Pancreas (tissue), 10 donors: ENCODE results near the gene ANGEL2. TPM values are rescaled to one million over a fixed set of nuclear protein-coding genes. Genes with fewer than 3 reads are reported as not detected.

ENCODE experiments used
- ATAC-seq, 4 donors: fragments of 200-7000 bp; cut with Tn5 transposase; one replicate each; pipeline versions ENCODE4 v1.8.0 to v1.9.1; 2020; ENCODE audit warnings: mild to moderate bottlenecking in 4 of 4, moderate library complexity in 4 of 4
- DNase-seq, 6 donors: peaks; one replicate each; pipeline ENCODE4 v3.0.0-alpha.2; 2020
- FAIRE-seq: peaks from 2 replicates; lab custom pipeline; 2012; peaks lifted over from hg19 to GRCh38; lab: Jason Lieb, UNC
- H3K27ac ChIP-seq, 4 donors: fragments of 200-600 bp; sonication (generic); 1 replicate in 3 of 4; 2 replicates in 1 of 4; pipeline versions ENCODE4 v1.5.0 to v1.8.0; 2020
- H3K27me3 ChIP-seq, 4 donors: fragments of 200-600 bp; one replicate each; pipeline ENCODE4 v1.8.0; 2021
- H3K36me3 ChIP-seq, 3 donors: fragments of 200-600 bp; sonication (generic) in 1 of 3; one replicate each; pipeline versions ENCODE4 v1.5.0 to v1.8.0; 2020 to 2021
- H3K4me1 ChIP-seq, 3 donors: fragments of 200-600 bp; one replicate each; pipeline ENCODE4 v1.8.0; 2021
- H3K4me3 ChIP-seq, 4 donors: fragments of 200-600 bp; sonication (generic) in 2 of 4; one replicate each; pipeline versions ENCODE4 v1.5.0 to v1.8.0; 2020 to 2021
- H3K9me3 ChIP-seq, 4 donors: fragments of 200-600 bp; one replicate each; pipeline ENCODE4 v1.8.0; 2021
- WGBS, 2 donors: extraction: QIAGEN DNeasy Blood & Tissue Kit; methylation state at CpG; one replicate each; pipeline ENCODE4 v1.1.7; 2013; 5-methylcytosine and 5-hydroxymethylcytosine counted together
- intact Hi-C, 3 donors: fragments of 100-400 bp; cut with DNase I; formaldehyde crosslinking; loops; one replicate each; pipeline versions ENCODE4 v1.11.1 to v1.14.2; 2022
- polyA plus RNA-seq, 2 donors: library from polyadenylated mRNA; stranded (reverse); fragments of 200-250 nt; gene quantifications; one replicate each; pipeline ENCODE4 v1.2.3, GENCODE V29; 2013
- total RNA-seq, 6 donors: library from RNA; stranded (reverse); fragmentation: NEBNext Ultra II Directional in 4 of 6; extraction: Animal tissue kit (Norgen Biotek cat#: 25700) in 4 of 6; gene quantifications; one replicate each; pipeline versions ENCODE4 v1.2.1 to v1.2.4, GENCODE V29; 2021 to 2023
- TF ChIP-seq, protein P1 (sequence below), 4 donors: fragments of 200-600 bp; sonication (generic) in 3 of 4; IDR thresholded peaks; one replicate each; pipeline versions ENCODE4 v1.5.0 to v1.8.0; 2021; ENCODE audit warnings: antibody characterized with exemption in 4 of 4
- donor health status: healthy with polysubstance abuse.
- donor health status: DM: no; HTN: no; CAD: no; lungs with moderate emphysema.
- donor health status: DM: no; HTN: no; CAD: no.
- donor health status: control.
- donor health status: control.
- donor health status: Bipolar disorder and iron deficiency.
- donor health status: DM: yes; HTN: yes; CAD: no.
- donor health status: DM: no; HTN: no; CAD: no.
- donor health status: DM: no; HTN: no; CAD: no.
- donor health status: DM: yes; HTN: yes; CAD: no.

ANGEL2 gene
- total and polyA plus RNA-seq, 8 donors = 9.8 to 17.2 (median 11.8) TPM

DNA sequence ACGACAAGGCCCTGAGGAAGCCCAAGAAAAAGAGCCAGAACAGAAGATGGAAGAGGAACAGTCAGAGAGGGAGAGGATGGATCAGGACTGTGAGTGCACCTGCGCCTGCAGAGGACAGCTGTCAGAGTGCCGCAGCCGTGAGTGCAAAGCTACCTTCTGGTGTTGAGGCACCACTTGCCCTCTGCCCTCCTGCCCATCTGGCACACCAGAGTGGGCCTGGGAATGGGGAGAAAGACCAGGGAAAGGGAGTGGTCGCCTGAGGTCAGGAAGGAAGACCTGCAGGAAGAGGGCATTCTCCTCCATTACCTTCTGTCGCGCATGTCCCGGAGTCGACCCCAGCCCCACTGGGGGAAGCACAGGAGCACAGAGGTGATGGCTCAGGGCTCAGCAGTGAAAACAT lies 39.1 kb downstream of the ANGEL2 start:
- 83 to 84% methylated on average over 9 of the region's 9 CpGs for WGBS, 2 donors
- FAIRE-seq (no peak), ATAC-seq (no peak), DNase-seq (no peak)
- H3K27me3 ChIP-seq = no peaks in the 10 kb centered on the region
- peaks cover 0 to 4% (median 3%) of the 10 kb centered on the region in 3 donors for H3K4me1 ChIP-seq
- no peaks in the 10 kb centered on the region for H3K36me3 ChIP-seq
- TF ChIP-seq, protein P1, sequence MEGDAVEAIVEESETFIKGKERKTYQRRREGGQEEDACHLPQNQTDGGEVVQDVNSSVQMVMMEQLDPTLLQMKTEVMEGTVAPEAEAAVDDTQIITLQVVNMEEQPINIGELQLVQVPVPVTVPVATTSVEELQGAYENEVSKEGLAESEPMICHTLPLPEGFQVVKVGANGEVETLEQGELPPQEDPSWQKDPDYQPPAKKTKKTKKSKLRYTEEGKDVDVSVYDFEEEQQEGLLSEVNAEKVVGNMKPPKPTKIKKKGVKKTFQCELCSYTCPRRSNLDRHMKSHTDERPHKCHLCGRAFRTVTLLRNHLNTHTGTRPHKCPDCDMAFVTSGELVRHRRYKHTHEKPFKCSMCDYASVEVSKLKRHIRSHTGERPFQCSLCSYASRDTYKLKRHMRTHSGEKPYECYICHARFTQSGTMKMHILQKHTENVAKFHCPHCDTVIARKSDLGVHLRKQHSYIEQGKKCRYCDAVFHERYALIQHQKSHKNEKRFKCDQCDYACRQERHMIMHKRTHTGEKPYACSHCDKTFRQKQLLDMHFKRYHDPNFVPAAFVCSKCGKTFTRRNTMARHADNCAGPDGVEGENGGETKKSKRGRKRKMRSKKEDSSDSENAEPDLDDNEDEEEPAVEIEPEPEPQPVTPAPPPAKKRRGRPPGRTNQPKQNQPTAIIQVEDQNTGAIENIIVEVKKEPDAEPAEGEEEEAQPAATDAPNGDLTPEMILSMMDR (IDR thresholded peaks at IDR 0.05) = no peak
- H3K27ac ChIP-seq = no peak overlapping the region
- intact Hi-C loops = no loop called here
- no peaks in the 10 kb centered on the region for H3K9me3 ChIP-seq
- H3K4me3 ChIP-seq = no peak overlapping the region

- no peaks in the 10 kb centered on the region for H3K27me3 ChIP-seq
- TF ChIP-seq, protein P1 (IDR thresholded peaks at IDR 0.05) = no peak
- ATAC-seq = no peak
- no peak for FAIRE-seq
- no peak for DNase-seq
- no peaks in the 10 kb centered on the region for H3K4me1 ChIP-seq
- 69 to 86% methylated on average over 10 of the region's 10 CpGs for WGBS, 2 donors
- intact Hi-C loops = no loop called here
- H3K36me3 ChIP-seq = no peaks in the 10 kb centered on the region
- H3K4me3 ChIP-seq = no peak overlapping the region
- no peak overlapping the region for H3K27ac ChIP-seq
- H3K9me3 ChIP-seq = no peaks in the 10 kb centered on the region
Observed at GRCh38 chr1:212975111-212975918, 40.4 kb downstream of the ANGEL2 start.

DNA sequence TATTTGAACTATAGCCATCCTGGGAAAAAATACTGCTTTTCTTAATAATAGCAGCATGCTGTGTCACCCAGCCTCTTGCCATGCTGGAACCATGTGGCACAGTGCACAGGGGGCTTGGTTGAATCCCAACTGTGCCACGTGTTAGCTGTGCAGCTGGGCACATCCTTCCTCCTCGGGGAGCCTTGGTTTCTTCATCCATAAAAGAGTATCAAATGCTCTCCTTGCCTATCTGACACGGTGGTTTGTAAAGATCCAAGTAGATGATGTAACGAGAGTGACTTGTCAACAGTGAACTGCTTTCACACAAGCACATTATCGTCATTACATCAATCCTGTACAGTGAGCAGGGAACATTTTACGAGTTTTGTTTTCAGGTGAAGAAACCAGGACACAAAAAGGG lies 41.0 kb downstream of the ANGEL2 start:
- no peak for DNase-seq
- TF ChIP-seq, protein P1 (IDR thresholded peaks at IDR 0.05) = no peak
- Histone ChIP-seq H3K9me3 (no peaks in the 10 kb centered on the region), H3K36me3 (no peaks in the 10 kb centered on the region), H3K4me1 (no peaks in the 10 kb centered on the region), H3K27me3 (no peaks in the 10 kb centered on the region), H3K27ac (no peak overlapping the region), H3K4me3 (no peak overlapping the region)
- intact Hi-C loops = no loop called here
- 58 to 70% methylated on average over 6 of the region's 6 CpGs for WGBS, 2 donors
- FAIRE-seq = no peak
- no peak for ATAC-seq

DNA sequence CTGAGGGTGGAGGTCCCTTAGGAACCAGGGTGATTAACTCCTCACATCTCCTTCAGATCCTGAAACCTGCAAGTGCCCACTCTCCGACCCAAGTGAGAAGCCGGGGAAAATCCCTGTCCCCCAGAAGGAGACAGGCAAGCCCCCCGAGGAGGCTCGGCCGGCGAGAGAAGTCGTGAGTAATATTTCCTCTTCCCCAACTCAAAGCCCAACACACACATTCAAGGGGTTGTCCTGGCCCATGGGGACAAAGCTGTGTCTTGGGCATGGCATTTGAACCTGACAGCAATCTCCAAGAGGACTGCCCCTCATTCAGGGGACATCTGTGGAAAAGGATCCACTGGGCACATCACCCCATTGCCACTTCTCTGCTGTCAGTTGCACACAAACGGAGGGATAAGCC lies 41.8 kb downstream of the ANGEL2 start:
- TF ChIP-seq, protein P1 (IDR thresholded peaks at IDR 0.05) = no peak
- intact Hi-C loops = no loop called here
- Histone ChIP-seq H3K4me1 (no peaks in the 10 kb centered on the region), H3K27ac (no peak overlapping the region), H3K27me3 (no peaks in the 10 kb centered on the region), H3K9me3 (no peaks in the 10 kb centered on the region), H3K4me3 (no peak overlapping the region), H3K36me3 (no peaks in the 10 kb centered on the region)
- ATAC-seq (no peak), FAIRE-seq (no peak), DNase-seq (no peak)
- WGBS, 2 donors = 68 to 80% methylated on average over 8 of the region's 8 CpGs

DNA sequence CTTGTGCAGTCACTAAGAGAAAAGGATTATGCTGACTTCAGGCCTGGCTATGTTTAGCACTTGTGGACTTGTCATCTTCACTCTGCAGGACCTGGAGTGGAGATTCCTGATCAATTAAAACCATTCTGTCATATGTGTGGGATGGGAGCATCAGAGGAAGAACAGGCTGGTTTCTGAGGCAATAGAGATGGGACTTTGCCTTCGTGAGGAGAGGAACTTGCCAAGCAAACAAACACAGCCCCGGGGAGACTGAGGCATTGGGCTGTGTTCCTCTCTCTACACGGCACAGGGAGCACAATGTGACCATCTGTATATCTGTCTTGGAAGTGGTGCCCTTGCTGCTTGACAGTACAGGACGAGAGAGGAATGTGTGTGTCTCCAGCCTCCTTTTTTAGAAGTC lies 42.2 kb downstream of the ANGEL2 start:
- H3K4me3 ChIP-seq = no peak overlapping the region
- H3K4me1 ChIP-seq = no peaks in the 10 kb centered on the region
- no peak for ATAC-seq
- intact Hi-C loops = no loop called here
- H3K27me3 ChIP-seq = no peaks in the 10 kb centered on the region
- no peaks in the 10 kb centered on the region for H3K9me3 ChIP-seq
- WGBS, 2 donors = 61 to 73% methylated on average over 4 of the region's 4 CpGs
- FAIRE-seq = no peak
- TF ChIP-seq, protein P1 (IDR thresholded peaks at IDR 0.05) = no peak
- no peak overlapping the region for H3K27ac ChIP-seq
- no peaks in the 10 kb centered on the region for H3K36me3 ChIP-seq
- no peak for DNase-seq
